Astrocyte of the hippocampus (primary cell): ENCODE data around the gene WTAP.
"Not testable (repeated sequence)": the region's sequence is repeated elsewhere in the genome, so short reads cannot be mapped to it uniquely, and the experiment has no call there.

Experiments
- DNase-seq: peaks from one replicate; pipeline ENCODE4 v3.0.0; 2011; ENCODE audit warnings: low read depth, low spot score

Gene WTAP

DNA sequence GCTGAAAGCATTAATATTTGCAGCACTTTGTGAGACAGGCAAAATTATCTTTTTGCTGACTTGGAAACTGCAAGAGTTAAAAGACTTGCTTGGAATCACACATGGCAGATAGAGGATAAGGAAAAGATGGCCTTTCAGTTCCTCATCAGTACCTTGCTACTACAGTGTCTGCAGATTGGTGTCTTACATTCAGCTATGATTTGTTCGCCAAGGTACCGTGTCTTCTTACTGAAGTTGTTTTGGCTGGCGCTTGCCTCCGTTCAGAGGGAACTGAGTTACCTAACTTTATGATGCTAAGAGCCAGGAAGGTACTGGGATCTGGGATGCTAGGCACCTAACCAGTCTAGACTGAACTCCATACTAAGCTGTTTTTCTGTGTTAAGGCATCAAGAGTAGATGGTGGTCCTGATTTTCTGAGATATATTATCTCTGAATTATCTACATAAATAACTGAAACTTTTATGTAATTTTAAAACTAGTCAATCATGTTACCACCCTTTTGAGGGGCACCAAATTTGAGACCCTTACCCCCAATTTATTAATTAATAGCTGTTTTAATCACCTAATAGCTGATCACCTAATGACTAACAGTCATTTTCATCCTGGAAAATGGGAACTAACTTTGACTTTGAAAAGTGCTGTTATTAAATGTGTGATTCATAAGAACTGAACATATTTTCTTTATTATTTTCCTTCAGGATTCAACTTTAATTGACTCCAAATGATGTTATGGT lies 2.5 kb downstream of the WTAP start:
- DNase-seq: peak; percentile 15

DNA sequence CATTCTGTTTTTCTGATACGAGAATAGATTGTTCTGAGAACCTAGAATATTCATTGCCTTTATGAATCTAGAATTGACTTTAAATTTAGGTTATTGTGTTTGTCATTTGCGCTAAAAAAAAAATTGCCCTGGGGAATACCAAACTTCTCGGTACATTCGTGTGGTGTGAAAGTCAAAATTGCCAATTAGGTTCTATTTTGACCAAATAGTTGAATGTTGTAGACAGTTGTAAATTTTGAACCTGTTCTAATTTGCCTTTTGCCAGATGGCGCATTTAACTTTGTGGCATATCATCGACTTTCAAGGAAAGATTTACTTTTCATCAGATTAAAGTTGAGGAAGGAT lies 3.0 kb downstream of the WTAP start:
- no peak for DNase-seq

DNA sequence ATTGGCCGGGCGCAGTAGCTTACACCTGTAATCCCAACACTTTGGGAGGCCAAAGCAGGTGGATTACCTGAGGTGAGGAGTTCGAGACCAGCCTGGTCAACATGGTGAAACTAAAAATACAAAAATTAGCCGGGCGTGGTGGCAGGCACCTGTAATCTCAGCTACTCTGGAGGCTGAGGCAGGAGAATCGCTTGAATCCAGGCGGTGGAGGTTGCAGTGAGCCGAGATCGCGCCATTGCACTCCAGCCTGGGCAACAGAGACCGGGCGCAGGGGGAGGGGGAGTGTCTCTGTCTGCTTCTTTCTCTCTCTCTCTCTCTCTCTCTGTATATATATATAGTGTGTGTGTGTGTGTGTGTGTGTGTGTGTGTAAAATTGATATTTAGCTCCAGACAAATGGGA lies 5.2 kb downstream of the WTAP start:
- DNase-seq: not testable (repeated sequence)

GRCh38 chr6:159733395-159733794 lies 6.1 kb downstream of the WTAP start:
- DNase-seq: not testable (repeated sequence)

GRCh38 chr6:159736908-159737307 lies 9.6 kb downstream of the WTAP start:
- DNase-seq: no peak

DNA sequence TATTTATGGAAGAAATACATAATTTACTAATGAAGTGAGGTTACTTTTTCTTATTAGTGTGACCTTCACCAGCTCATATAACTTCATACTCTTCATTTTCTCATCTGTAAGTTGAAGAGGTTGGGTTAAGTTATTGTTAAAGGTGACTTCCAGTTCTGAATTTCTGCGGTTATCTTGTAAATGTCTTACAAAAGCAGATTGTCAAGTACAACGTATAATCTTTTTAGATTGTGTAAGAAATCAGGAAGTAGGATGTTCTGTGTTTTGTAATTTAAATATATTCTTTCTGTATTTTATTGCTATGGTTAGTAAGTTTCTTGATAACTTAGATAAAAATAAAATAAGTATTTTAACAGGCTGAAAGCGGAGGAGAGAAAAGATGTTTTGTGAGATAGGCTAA lies 12.0 kb downstream of the WTAP start:
- no peak for DNase-seq

DNA sequence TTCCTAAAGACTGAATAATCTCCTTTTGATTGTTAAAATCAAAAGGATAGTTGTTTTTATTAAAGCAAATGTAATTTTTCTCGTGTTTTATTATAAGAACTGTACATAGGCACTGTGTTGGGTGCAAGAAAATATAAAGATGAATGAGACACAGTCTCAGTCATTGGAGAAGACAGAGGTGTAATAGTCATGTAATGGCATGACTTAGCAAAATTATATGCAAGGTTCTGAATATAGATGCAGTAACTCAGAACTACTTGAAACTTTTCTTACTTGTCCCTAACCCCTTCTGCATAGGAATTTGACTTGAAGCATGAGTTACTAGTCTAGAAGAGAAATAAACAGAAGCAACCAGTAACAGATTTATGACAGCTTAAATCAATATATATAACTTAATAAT lies 14.9 kb downstream of the WTAP start:
- no peak for DNase-seq

- DNase-seq: no peak
Measured at GRCh38 chr6:159745081-159745480, 17.8 kb downstream of the WTAP start.

DNA sequence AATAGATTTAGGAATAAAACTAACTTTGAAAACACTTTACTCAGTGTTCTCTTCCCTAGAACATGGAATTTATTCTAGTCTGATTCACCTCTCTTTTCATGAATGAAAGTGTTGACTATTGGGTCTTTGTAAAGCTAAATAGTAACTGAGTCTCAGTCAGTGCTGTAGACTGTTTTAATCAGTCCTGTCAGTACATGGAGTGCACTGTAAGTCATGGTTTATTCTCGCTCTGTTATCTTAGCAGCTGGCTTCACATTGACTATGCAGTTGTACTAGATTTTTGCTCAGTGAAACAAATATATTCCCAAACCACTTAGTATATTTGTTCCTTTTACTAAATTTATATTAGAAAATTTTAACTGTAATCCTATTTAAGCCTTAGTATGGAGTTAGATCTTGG lies 19.5 kb downstream of the WTAP start:
- DNase-seq: no peak

DNA sequence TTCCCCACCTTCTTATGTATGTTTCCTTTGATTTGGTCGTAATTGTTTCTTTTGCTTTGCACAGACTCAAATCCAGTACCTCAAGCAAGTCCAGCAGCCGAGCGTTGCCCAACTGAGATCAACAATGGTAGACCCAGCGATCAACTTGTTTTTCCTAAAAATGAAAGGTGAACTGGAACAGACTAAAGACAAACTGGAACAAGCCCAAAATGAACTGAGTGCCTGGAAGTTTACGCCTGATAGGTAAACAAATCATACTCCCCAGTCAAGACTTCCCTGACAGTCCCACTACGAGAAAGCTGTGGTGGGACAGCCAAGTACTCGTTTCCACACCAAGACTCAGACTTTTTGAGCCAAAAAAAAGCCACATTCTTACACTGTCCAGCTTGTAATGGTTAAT lies 20.8 kb downstream of the WTAP start:
- not testable (repeated sequence) for DNase-seq

DNA sequence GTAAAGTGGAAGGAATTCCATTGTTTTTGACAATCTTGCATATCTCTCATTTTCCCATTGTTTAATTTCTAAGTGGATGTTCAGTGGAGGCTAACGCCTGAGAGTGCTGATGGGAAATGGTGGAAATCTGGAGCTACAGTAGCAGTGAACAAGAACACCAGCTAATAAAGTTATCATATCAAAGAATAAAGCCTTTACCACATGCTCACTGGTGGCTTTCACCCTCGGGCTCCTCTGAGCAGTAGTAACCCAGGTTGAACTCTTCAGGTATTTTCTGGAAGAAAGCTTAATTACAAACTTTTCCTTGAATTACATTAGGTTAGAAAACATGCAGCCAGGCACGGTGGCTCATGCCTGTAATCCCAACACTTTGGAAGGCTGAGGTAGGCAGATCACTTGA lies 24.1 kb downstream of the WTAP start:
- no peak for DNase-seq

DNA sequence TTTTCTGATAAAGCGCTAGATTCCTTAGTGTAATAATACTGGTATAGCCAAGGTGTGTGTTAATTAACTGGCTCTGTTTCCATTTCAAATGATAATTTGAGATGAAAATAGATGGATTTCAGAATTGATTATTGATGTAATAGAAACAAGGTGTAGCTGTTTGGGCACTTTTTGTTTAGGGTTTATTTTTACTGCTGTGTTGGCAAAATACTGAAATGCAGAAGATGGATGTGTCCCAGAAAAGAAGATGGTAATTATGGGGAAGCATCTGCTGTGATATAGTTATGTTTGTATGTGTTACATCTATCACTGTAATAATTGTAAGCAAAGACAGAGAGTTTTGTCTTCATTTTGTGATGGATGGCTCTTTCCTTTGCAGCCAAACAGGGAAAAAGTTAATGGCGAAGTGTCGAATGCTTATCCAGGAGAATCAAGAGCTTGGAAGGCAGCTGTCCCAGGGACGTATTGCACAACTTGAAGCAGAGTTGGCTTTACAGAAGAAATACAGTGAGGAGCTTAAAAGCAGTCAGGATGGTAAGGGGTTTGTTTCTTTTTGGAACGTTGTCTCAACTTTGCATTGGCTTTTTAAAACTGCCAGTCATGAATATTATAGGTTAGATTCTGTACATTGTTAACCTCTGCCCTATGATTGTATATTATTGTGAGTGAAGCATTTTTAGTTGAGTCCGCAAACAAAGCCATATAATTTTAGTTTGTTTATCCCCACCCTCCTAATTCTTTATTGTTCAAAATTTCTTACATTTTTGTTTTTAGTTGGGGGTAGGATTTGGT lies 26.0 kb downstream of the WTAP start:
- DNase-seq: no peak

- DNase-seq: no peak
Measured at GRCh38 chr6:159754401-159754800, 27.1 kb downstream of the WTAP start.

DNA sequence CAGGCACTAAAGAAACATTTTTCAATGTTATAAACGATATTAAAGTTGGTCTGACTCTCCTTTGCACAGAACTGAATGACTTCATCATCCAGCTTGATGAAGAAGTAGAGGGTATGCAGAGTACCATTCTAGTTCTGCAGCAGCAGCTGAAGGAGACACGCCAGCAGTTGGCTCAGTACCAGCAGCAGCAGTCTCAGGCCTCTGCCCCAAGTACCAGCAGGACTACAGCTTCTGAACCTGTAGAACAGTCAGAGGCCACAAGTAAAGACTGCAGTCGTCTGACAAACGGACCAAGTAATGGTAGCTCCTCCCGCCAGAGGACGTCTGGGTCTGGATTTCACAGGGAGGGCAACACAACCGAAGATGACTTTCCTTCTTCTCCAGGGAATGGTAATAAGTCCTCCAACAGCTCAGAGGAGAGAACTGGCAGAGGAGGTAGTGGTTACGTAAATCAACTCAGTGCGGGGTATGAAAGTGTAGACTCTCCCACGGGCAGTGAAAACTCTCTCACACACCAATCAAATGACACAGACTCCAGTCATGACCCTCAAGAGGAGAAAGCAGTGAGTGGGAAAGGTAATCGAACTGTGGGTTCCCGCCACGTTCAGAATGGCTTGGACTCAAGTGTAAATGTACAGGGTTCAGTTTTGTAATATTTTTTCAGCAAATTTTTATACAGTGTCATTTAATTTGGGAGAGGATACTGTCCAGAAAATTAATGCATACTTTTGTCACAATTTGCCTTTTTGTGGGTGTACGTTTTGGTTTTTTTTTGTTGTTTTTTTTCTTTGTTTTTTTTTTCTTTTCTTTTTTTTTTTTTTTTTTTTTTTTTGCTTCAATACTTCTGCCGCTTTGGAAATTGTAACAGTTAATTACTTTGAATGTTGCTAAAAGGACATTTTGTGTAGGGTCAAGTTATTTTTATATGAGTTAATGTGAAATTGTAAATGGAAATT lies 27.9 kb downstream of the WTAP start:
- peak; percentile 32 for DNase-seq

GRCh38 chr6:159756508-159756907 lies 29.2 kb downstream of the WTAP start:
- no peak for DNase-seq

DNA sequence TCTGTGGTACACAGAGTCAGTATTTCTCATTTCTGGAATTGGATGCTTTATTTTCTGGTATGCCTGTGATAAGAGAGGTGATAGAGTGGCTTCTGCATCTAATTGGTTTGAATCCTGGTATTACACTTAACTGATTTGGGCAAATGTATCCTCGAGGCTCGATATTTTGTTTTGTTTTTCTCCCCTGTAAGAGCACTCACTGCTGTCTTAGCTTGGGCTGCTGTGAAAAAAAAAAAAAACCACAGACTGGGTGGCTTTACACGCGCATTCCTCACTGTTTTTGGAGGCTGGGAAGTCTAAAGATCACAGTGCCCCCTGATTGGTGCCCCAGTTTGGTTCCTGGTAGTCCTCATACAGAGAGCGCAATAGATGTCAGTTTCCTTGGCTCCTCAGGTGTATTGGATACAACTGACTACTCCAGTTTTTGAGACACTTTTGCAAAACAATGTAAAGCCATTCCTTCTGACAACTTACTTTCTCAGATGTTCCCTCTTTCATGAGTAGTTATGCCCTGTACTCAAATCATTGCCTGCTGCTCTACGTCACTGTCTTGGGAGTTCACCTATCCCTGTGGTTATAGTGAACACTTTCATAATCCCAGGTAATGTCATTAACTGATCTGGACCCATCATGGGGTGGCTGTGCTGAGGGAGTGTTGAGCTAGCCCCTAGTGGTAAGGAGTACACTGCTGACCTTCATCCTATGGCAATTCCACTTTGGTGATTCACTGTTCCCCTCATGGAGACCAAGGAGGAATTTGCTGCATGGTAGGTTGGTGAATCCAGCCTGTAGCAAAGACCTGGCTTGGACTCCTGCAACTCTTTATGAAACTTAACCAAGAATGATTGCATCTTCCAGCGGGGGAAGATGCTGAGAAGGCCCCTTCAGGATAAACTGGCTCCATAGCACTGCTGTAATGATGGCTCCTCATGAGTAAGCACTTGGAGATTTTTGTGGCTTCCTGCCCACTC lies 31.0 kb downstream of the WTAP start:
- peak; percentile 49 for DNase-seq

GRCh38 chr6:159759645-159760044 lies 32.3 kb downstream of the WTAP start:
- peak; percentile 6 for DNase-seq

- DNase-seq: peak; percentile 92
Measured at GRCh38 chr6:159760602-159761057, 33.3 kb downstream of the WTAP start.

- DNase-seq: peak; percentile 52
Measured at GRCh38 chr6:159761129-159761872, 34.0 kb downstream of the WTAP start.
